Measurements from ENCODE around the gene PFDN6. TPM values are rescaled to one million over a fixed set of nuclear protein-coding genes. Genes with fewer than 3 reads are reported as not detected.

Gene PFDN6
- total RNA-seq, 1 donor from 2014 or later = 40.8 TPM

DNA sequence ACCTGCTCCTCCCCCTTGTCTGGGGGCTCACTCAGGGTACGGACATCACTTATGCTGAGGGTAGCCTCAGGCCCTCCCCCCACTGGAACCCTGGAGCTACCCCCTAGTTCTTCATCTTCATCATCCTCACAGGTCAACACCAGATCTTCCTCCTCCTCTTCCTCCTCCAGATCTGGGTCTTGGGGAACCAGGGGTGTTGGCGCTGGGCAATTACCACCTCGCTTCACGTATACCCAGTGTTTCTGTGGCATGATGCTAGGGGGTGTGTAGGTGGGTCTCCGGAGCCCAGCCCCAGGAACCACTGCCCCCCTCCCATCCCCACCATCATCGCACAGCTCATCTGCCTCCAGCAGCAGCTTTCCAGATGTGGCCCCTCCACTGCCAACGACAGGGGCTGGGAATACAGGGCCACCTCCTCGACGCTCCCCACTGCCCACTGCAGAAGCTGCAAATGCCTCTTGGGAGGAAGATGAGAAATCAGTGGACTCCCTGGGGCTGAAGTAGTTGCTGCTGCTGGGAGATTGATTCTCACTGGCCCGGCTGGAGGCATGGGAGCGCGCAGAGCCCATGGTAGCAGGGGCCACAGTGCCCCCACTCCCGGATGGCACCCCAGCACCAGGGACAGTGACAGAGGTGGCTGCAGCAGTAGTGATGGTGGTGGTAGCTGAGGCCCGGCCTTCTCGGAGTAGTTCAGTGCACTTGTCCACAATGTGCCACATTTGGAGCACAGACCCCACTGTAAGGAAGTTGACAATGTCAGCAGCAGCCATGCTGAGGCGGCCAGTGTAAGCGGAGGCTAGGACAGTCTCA lies 26.6 kb downstream of the PFDN6 start:
- DNase-seq (ENCODE audit: extremely low read depth, low read depth, low spot score) = no peak

- DNase-seq (ENCODE audit: extremely low read depth, low read depth, low spot score) = no peak
These were observed 27.4 kb downstream of the PFDN6 start for GRCh38 chr6:33316603-33317418.

- no peak for DNase-seq (ENCODE audit: extremely low read depth, low read depth, low spot score)
These were observed 27.9 kb downstream of the PFDN6 start for GRCh38 chr6:33317419-33317668.

DNA sequence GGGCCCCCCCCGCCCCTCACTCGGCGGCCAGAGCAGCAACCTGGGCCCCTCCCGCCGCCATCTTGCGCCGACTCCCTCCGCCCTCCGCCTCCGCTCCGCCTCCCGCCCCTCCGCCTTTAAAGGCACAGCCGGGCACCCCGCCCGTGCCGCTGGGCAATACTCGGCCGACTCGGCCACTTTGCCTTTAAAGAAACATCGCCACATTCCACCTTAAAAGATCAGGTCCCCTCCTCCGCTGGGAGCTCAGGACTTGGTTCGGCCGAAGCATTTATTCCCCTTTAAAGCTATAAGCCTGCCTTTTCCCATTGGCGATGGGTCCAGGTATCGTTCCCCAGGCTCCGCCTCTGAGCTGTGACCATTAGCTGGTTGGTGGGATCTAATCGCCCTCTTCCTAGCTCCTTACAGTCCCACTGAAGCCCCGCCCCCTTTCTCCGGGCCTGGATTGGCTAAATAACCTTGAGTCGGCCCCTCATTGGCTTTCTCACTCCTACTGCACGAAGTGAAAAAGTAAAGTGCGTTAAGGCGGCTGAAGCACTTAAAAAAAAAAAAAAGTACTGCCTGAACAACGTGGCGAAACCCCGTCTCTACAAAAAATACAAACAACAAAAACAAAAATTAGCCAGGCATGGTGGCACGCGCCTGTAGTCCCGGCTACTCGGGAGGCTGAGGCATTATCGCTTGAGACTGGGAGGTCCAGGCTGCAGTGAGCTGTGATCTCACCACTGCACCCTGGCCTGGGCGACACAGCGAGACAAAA lies 28.4 kb downstream of the PFDN6 start, which contains the start of gene ZBTB22:
ZBTB22 (minus strand) TSS at position 76 of the 757 bp plus-strand sequence. CDS start 828 bp downstream, outside the sequence.
- DNase-seq (ENCODE audit: extremely low read depth, low read depth, low spot score) = peak; percentile 99

DNA sequence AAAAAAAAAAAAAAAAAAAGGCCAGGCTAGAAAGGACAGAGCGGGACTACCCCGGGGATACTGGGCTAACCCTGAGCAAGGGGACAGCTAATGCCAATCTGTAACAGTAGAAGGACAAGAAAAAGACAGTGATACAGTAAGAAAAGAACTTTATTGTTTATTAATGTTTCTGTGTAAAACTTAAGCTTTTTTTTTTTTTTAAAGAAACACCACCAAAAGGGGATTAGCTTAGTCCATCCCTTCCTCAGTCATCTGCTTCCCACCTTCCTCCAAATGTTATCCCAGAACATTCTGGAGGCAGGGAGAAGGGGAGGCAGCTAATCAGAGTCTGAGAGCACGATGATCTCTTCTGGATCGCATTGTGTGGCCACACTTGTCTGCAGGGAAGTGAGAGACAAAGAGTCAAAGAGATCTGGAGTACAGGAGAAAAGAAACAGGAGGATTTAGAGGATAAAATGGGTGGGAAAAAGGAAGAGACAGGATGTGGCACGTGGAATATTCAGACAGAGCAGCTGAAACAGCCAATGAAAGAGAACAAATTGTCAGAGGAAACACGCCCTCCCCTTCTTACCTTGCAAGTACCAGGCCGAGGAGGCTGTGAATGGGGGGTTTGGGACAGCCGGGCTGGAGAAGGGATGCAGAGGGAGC lies 29.1 kb downstream of the PFDN6 start:
- DNase-seq (ENCODE audit: extremely low read depth, low read depth, low spot score) = no peak

DNA sequence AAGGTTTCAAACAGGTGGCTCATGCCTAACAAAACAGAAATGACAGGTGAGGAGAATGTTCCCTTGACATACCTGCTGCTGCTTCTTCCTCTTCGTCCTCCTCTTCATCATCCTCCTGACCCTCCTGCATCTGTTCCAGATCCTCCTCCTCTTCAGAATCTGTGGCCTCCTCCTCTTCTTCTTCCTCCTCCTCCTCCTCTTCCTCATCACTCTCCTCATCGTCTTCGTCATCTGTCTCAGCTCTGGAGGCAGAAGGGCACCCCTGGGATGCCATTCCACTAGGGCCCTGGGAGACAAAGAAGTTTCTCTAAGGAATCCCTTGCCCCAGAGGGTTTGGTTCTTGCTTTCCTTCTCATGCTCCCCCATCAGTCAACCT lies 30.5 kb downstream of the PFDN6 start:
- no peak for DNase-seq (ENCODE audit: extremely low read depth, low read depth, low spot score)

DNA sequence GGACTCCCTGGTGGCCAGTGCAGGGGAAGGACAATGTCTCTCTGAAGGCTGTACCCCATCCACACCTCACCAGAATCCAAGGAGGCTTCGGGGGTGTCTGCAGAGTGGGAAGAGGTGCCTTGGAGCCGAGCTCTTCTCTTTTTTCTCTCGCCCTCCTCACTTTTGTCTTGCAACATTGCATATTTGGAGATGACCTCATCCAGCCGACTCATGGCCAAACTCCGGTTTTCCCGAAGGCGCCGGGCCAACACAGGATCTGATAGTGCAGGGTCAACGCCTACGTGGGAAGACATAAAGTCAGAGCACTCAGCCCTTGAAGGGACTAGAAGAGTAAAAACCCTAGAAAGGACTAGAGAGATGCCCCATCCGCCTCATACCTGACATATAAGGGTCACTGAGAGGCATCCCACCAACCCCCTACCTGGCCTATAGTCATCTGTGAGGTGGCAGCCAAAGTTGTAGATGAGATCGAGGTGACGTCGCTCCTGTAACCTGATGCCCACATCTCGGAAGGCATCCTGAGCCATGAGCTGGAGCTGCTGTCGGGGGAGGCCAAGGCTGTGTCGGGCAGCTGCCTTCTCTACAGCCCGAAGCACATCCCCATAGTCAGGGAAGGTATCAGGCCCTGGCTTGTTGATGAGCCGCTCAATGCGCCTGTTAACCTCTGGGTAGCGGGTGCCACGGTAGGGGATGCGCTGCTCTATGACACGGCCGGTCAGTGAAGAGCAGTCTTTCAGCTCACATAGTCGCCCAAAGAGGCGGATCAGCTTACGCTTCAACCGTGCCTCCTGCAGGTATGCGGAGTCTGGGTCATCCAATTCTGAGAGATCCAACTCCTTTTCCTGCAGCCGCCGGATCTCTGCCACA lies 31.1 kb downstream of the PFDN6 start:
- DNase-seq (ENCODE audit: extremely low read depth, low read depth, low spot score) = no peak

GRCh38 chr6:33321227-33321626 lies 31.8 kb downstream of the PFDN6 start:
- no peak for DNase-seq (ENCODE audit: extremely low read depth, low read depth, low spot score)

DNA sequence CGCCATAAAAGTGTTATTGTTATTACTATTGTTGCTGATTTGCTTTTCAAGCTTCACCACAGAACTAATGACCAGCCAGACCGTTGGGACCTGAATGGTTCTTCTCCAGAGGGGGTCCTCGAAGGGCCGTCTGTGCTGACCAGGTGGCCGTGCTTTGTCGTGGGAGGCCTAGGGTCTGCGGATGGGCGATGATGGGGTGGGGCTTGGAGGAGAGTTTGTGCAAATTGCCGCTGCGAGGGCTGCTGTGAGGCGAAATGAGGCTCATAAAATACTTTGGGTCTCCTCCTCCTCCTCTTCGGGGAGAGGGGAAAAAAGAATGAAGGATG lies 34.2 kb downstream of the PFDN6 start:
- DNase-seq (ENCODE audit: extremely low read depth, low read depth, low spot score) = no peak

DNA sequence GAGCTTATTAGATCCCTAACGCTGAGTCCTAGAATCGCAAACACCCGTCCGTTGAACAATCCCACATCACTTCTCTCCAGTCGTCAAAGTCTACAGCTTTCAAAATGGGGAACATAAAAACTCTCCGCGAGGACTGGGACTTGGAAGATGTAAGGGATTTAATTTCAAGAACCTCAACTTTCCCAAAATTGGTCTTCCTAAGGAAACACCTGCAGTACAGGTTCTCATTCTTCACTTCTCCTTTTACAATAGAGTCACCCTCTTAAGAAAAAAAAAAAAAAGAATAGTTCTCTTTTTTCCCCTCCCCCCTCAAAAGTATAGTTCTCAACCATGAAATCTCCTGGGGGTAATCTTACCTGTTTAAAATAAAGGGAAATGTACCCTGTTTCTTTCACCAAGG lies 34.7 kb downstream of the PFDN6 start:
- DNase-seq (ENCODE audit: extremely low read depth, low read depth, low spot score) = no peak

GRCh38 chr6:33329058-33329457 lies 39.7 kb downstream of the PFDN6 start:
- DNase-seq (ENCODE audit: extremely low read depth, low read depth, low spot score) = no peak

GRCh38 chr6:33330736-33331135 lies 41.3 kb downstream of the PFDN6 start:
- DNase-seq (ENCODE audit: extremely low read depth, low read depth, low spot score) = no peak

DNA sequence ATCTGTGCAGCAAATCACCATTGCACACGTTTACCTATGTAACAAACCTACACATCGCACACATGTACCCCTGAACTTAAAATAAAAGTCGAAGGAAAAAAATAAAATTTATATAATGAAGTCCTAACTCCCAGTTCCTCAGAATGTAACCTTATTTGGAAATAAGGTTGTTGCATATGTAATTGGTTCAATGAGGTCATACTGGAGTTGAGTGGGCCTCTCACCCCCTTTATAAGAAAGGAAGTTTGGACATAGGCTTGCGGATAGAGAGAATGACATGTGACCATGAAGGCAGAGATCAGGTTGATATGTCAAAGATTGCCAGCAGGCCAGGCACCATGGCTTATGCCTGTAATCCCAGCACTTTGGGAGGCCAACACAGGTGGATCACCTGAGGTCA lies 44.3 kb downstream of the PFDN6 start:
- DNase-seq (ENCODE audit: extremely low read depth, low read depth, low spot score) = no peak

DNA sequence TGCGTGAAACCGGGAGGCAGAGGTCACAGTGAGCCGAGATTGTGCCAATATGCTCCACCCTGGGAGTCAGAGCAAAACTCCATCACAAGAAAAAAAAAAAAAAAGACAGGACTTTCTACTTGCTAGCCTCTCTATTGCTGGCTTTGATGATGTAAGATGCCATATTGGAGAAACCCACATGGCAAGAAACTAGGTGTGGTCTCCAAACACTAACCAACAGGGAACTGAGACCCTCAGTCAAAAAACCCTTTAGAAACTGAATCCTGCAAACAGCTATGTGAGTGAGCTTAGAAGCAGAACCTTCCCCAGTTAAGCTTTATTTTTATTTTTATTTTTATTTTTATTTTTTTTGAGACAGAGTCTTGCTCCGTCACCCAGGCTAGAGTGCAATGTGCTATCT lies 46.5 kb downstream of the PFDN6 start:
- no peak for DNase-seq (ENCODE audit: extremely low read depth, low read depth, low spot score)

DNA sequence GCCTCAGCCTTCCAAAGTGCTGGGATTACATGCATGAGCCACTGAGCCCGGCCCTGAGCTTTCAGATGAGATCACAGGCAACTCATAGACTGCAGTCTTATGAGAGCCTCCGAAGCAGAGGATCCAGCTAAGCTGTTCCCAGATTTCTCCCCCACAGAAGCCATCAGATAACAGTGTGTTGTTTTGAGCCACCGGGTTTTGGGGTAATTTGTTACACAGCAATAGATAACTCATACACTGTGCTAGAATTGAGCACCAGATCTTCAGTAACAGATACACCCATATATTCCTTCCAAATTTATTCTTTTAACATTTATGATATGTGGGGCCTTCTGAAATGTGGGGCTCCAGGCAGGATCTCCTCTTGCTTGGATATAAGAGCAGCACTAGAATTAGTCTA lies 47.1 kb downstream of the PFDN6 start:
- DNase-seq (ENCODE audit: extremely low read depth, low read depth, low spot score) = no peak

DNA sequence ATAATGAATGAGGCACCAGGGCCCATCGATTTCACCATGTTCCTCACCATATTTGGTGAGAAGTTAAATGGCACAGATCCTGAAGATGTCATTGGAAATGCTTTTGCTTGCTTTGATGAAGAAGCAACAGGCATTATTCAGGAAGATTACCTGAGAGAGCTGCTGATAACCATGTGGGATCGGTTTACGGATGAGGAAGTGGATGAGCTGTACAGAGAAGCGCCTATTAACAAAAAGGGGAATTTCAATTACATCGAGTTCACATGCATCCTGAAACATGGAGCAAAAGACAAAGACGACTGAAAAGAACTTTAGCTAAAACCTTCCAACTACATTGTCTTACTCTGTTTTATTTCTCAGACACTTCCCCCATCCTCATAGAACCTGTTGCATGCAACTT lies 49.8 kb downstream of the PFDN6 start:
- no peak for DNase-seq (ENCODE audit: extremely low read depth, low read depth, low spot score)
